Measurements from ENCODE around the gene IER3. TPM values are rescaled to one million over a fixed set of nuclear protein-coding genes. Genes with fewer than 3 reads are reported as not detected.

The IER3 gene
- total and polyA plus RNA-seq, 9 of the 15 experiments (the other 6 are each of a cell fraction or from before 2014, with no cell fraction given), result 1.5 to 30.0 (median 11.5) TPM

DNA sequence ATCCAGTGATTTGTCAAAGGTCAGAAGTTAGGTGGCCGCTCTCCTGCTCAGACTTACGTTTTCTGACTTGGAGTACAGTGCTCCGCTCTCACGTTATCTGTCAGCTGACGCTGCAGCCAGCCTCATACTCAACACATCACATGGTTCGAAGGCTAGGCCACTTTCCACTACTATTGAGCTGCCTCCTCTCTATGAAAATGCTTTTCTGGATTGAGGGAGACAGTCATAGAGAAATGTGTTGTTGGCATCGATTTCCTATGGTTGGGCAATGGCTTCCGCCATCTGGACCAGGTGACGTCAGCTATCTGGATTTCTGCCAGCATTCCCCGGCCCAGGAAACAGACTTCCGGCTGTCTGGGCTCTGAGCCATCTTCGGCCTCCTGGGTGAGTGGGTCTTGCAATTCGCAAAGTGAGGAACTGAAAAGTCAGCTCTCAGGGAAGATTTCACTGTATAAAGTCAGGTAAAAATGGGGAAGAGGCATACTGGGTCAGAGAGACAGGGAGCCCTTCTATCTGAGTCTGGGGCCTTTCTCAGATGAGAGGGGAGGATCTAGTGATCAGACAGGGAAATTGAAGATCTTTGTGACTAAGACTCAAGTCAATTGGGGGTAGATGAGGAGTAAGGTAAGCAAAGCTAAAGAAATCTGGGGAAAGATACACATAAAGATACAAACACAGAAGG lies 37.5 kb upstream of the IER3 start (continued):
- TF ChIP-seq, protein P1, sequence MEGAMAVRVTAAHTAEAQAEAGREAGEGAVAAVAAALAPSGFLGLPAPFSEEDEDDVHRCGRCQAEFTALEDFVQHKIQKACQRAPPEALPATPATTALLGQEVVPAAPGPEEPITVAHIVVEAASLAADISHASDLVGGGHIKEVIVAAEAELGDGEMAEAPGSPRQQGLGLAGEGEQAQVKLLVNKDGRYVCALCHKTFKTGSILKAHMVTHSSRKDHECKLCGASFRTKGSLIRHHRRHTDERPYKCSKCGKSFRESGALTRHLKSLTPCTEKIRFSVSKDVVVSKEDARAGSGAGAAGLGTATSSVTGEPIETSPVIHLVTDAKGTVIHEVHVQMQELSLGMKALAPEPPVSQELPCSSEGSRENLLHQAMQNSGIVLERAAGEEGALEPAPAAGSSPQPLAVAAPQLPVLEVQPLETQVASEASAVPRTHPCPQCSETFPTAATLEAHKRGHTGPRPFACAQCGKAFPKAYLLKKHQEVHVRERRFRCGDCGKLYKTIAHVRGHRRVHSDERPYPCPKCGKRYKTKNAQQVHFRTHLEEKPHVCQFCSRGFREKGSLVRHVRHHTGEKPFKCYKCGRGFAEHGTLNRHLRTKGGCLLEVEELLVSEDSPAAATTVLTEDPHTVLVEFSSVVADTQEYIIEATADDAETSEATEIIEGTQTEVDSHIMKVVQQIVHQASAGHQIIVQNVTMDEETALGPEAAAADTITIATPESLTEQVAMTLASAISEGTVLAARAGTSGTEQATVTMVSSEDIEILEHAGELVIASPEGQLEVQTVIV (CRISPR knock-in tag; IDR thresholded peaks at IDR 0.05; ENCODE audit: borderline replicate concordance), result no peak
- no peak for TF ChIP-seq MCM3 (IDR thresholded peaks at IDR 0.05)
- TF ChIP-seq EZH2 (IDR thresholded peaks at IDR 0.05; ENCODE audit: borderline replicate concordance, low read depth, low read length), result no peak
- no peak for TF ChIP-seq ZSCAN29 (IDR thresholded peaks at IDR 0.05)
- TF ChIP-seq MAFG (tag; conservative IDR thresholded peaks at IDR 0.05), result peak; percentile 35; the same call in 1 of the 2 replicates
- TF ChIP-seq ZNF274 (IDR thresholded peaks at IDR 0.05; ENCODE audit: borderline replicate concordance, low read depth, low read length), result no peak
- no peak for TF ChIP-seq SRSF7 (optimal IDR thresholded peaks at IDR 0.05; ENCODE audit: low read depth, low read length)
- peak; percentile 88; the same call in 1 of the 2 replicates for TF ChIP-seq NR4A1 (CRISPR knock-in tag; IDR thresholded peaks at IDR 0.05)
- TF ChIP-seq NR4A1 (tag; IDR thresholded peaks at IDR 0.05), result peak; percentile 91; the same call in 1 of the 2 replicates
- TF ChIP-seq THRAP3 (IDR thresholded peaks at IDR 0.05; ENCODE audit: borderline replicate concordance), result 0 out of 2 replicates have a peak, but pooled peaks have one; percentile 62
- TF ChIP-seq CC2D1A (IDR thresholded peaks at IDR 0.05), result no peak; the same call in none of the 2 replicates
- TF ChIP-seq HOXB6 (CRISPR knock-in tag; IDR thresholded peaks at IDR 0.05; ENCODE audit: borderline replicate concordance), result no peak
- peak; percentile 68 for TF ChIP-seq POLR2AphosphoS5 (IDR thresholded peaks at IDR 0.05; ENCODE audit: control insufficient read depth, insufficient read depth, low read depth, low read length)
- TF ChIP-seq JUN (IDR thresholded peaks at IDR 0.05; ENCODE audit: borderline replicate concordance, low read depth, low read length), result peak; percentile 99
- TF ChIP-seq JUN (CRISPR knock-in tag; IDR thresholded peaks at IDR 0.05; ENCODE audit: borderline replicate concordance), result peak; percentile 99
- TF ChIP-seq, protein P2, sequence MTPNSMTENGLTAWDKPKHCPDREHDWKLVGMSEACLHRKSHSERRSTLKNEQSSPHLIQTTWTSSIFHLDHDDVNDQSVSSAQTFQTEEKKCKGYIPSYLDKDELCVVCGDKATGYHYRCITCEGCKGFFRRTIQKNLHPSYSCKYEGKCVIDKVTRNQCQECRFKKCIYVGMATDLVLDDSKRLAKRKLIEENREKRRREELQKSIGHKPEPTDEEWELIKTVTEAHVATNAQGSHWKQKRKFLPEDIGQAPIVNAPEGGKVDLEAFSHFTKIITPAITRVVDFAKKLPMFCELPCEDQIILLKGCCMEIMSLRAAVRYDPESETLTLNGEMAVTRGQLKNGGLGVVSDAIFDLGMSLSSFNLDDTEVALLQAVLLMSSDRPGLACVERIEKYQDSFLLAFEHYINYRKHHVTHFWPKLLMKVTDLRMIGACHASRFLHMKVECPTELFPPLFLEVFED (CRISPR knock-in tag; conservative IDR thresholded peaks at IDR 0.05), result peak; percentile 91
- TF ChIP-seq ZC3H11A (IDR thresholded peaks at IDR 0.05; ENCODE audit: low read depth, low read length), result no peak
- no peak for TF ChIP-seq MXI1 (IDR thresholded peaks at IDR 0.05; ENCODE audit: low read depth, low read length)
- no peak; the same call in 1 of the 2 replicates for TF ChIP-seq ZNF263 (CRISPR knock-in tag; IDR thresholded peaks at IDR 0.05; ENCODE audit: borderline replicate concordance)
- TF ChIP-seq, protein P3, sequence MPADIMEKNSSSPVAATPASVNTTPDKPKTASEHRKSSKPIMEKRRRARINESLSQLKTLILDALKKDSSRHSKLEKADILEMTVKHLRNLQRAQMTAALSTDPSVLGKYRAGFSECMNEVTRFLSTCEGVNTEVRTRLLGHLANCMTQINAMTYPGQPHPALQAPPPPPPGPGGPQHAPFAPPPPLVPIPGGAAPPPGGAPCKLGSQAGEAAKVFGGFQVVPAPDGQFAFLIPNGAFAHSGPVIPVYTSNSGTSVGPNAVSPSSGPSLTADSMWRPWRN (IDR thresholded peaks at IDR 0.05; ENCODE audit: low read depth), result no peak
- TF ChIP-seq ZKSCAN8 (CRISPR knock-in tag; IDR thresholded peaks at IDR 0.05), result peak; percentile 81; the same call in 1 of the 2 replicates
- peak; percentile 71; the same call in 1 of the 2 replicates for TF ChIP-seq NCOR1 (IDR thresholded peaks at IDR 0.05)
- TF ChIP-seq BMI1 (IDR thresholded peaks at IDR 0.05; ENCODE audit: low read length), result no peak
- TF ChIP-seq DNMT1 (IDR thresholded peaks at IDR 0.05), result no peak
- TF ChIP-seq, protein P4, sequence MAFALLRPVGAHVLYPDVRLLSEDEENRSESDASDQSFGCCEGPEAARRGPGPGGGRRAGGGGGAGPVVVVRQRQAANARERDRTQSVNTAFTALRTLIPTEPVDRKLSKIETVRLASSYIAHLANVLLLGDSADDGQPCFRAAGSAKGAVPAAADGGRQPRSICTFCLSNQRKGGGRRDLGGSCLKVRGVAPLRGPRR (CRISPR knock-in tag; IDR thresholded peaks at IDR 0.05), result peak; percentile 90
